HG02763 (cell line): ENCODE results near the gene CCDC188.
A peak's percentile ranks its signal among the peaks of the same experiment; 100 is the strongest.

Experiments used
- ATAC-seq: cut with Tn5 transposase; IDR thresholded peaks from one replicate; pipeline ENCODE4 v1.9.1; 2021; ENCODE audit warnings: mild to moderate bottlenecking, moderate library complexity; ENCODE audit not compliant: unreplicated experiment

Gene CCDC188

GRCh38 chr22:20123366-20124082 lies 27.3 kb downstream of the CCDC188 start:
- ATAC-seq: no peak

- no peak for ATAC-seq
Measured at GRCh38 chr22:20121856-20122415, 28.9 kb downstream of the CCDC188 start.

GRCh38 chr22:20118300-20119020 lies 32.4 kb downstream of the CCDC188 start:
- ATAC-seq: no peak

GRCh38 chr22:20117633-20118299 lies 33.1 kb downstream of the CCDC188 start:
- ATAC-seq: peak; percentile 12

GRCh38 chr22:20116951-20117632 lies 33.8 kb downstream of the CCDC188 start, which contains the start of gene TRMT2A:
Gene TRMT2A (minus strand): TSS chr22:20117226. CDS start chr22:20116906, 320 bp downstream.
- ATAC-seq: peak; percentile 91

GRCh38 chr22:20116376-20116950 lies 34.4 kb downstream of the CCDC188 start:
- ATAC-seq: no peak

- no peak for ATAC-seq
Measured at GRCh38 chr22:20115691-20116375, 35.0 kb downstream of the CCDC188 start, which contains the start of gene RANBP1. Gene RANBP1 (plus strand): TSS chr22:20116104. CDS start chr22:20116185, 81 bp downstream.

- no peak for ATAC-seq
Measured at GRCh38 chr22:20114506-20115475, 36.1 kb downstream of the CCDC188 start.

GRCh38 chr22:20113551-20114310 lies 37.1 kb downstream of the CCDC188 start:
- no peak for ATAC-seq

GRCh38 chr22:20112623-20113511 lies 38.0 kb downstream of the CCDC188 start:
- no peak for ATAC-seq

- ATAC-seq: no peak
Measured at GRCh38 chr22:20111689-20112622, 38.9 kb downstream of the CCDC188 start.

- no peak for ATAC-seq
Measured at GRCh38 chr22:20111045-20111688, 39.7 kb downstream of the CCDC188 start.

- no peak for ATAC-seq
Measured at GRCh38 chr22:20110359-20110985, 40.4 kb downstream of the CCDC188 start.

GRCh38 chr22:20109411-20110358 lies 41.2 kb downstream of the CCDC188 start:
- ATAC-seq: no peak
